NCI-H128 (cell line): ENCODE results near the gene NDEL1.

Experiments
- DNase-seq: peaks from one replicate; lab custom pipeline; 2025; ENCODE audit not compliant: unreplicated experiment; lab: John Stamatoyannopoulos, UW

Gene NDEL1

GRCh38 chr17:8477715-8478441, 42.2 kb downstream of the NDEL1 start:
- no peak for DNase-seq

- DNase-seq, result no peak
These were observed 43.8 kb downstream of the NDEL1 start for GRCh38 chr17:8479431-8479947.

- no peak for DNase-seq
These were observed 44.6 kb downstream of the NDEL1 start for GRCh38 chr17:8480011-8480976.

GRCh38 chr17:8481089-8481488, 45.4 kb downstream of the NDEL1 start:
- no peak for DNase-seq

GRCh38 chr17:8481703-8482102, 46.0 kb downstream of the NDEL1 start:
- DNase-seq, result no peak

GRCh38 chr17:8482546-8482945, 46.9 kb downstream of the NDEL1 start:
- DNase-seq, result no peak

- no peak for DNase-seq
These were observed 48.8 kb downstream of the NDEL1 start for GRCh38 chr17:8484465-8484864.

GRCh38 chr17:8485491-8485890, 49.8 kb downstream of the NDEL1 start:
- DNase-seq, result no peak

- no peak for DNase-seq
These were observed 51.5 kb downstream of the NDEL1 start for GRCh38 chr17:8487130-8487645.

GRCh38 chr17:8487743-8488142, 52.1 kb downstream of the NDEL1 start:
- no peak for DNase-seq

GRCh38 chr17:8488491-8488890, 52.8 kb downstream of the NDEL1 start:
- DNase-seq, result no peak

- DNase-seq, result no peak
These were observed 53.2 kb downstream of the NDEL1 start for GRCh38 chr17:8488901-8489300.

- DNase-seq, result no peak
These were observed 54.2 kb downstream of the NDEL1 start for GRCh38 chr17:8489841-8490240.

- no peak for DNase-seq
These were observed 54.8 kb downstream of the NDEL1 start for GRCh38 chr17:8490256-8491023.

- no peak for DNase-seq
These were observed 56.4 kb downstream of the NDEL1 start for GRCh38 chr17:8492121-8492520.

GRCh38 chr17:8494021-8494420, 58.3 kb downstream of the NDEL1 start:
- no peak for DNase-seq

- no peak for DNase-seq
These were observed 58.9 kb downstream of the NDEL1 start for GRCh38 chr17:8494506-8495111.

GRCh38 chr17:8496081-8496480, 60.4 kb downstream of the NDEL1 start:
- no peak for DNase-seq

GRCh38 chr17:8499171-8499570, 63.5 kb downstream of the NDEL1 start:
- no peak for DNase-seq

GRCh38 chr17:8499614-8500013, 63.9 kb downstream of the NDEL1 start:
- DNase-seq, result no peak

- no peak for DNase-seq
These were observed 64.9 kb downstream of the NDEL1 start for GRCh38 chr17:8500609-8501008.
